ENCODE measurements around the gene TNP2.

GRCh38 chr16:11245222-11245737 lies 23.8 kb downstream of the TNP2 start:
- TF ChIP-seq CTCF (IDR thresholded peaks at IDR 0.05; ENCODE audit: low read length) (no peak), EZH2 (IDR thresholded peaks at IDR 0.05; ENCODE audit: borderline replicate concordance, low read length) (no peak)
